ENCODE data around the gene RUBCN.
"Not testable (repeated sequence)": the region's sequence is repeated elsewhere in the genome, so short reads cannot be mapped to it uniquely, and the experiment has no call there.

GRCh38 chr3:197647649-197648048 lies 89.1 kb downstream of the RUBCN start:
- not testable (repeated sequence) for TF ChIP-seq CTCF, POLR2A, POLR2AphosphoS5 (IDR thresholded peaks at IDR 0.05)
